Measurements from ENCODE around the gene PCDHGB7. TPM values are rescaled to one million over a fixed set of nuclear protein-coding genes. Genes with fewer than 3 reads are reported as not detected.
"Not testable (repeated sequence)": the region's sequence is repeated elsewhere in the genome, so short reads cannot be mapped to it uniquely, and the experiment has no call there.

PCDHGB7 gene
- total RNA-seq, 1 experiment from 2014 or later, result 0.48 TPM

GRCh38 chr5:141430332-141431113, 13.0 kb downstream of the PCDHGB7 start, which contains the start of gene PCDHGA12:
Gene PCDHGA12 (plus strand): TSS chr5:141430507. CDS start chr5:141430760, 253 bp downstream.
- peak; percentile 88 for DNase-seq (ENCODE audit: low read depth)

DNA sequence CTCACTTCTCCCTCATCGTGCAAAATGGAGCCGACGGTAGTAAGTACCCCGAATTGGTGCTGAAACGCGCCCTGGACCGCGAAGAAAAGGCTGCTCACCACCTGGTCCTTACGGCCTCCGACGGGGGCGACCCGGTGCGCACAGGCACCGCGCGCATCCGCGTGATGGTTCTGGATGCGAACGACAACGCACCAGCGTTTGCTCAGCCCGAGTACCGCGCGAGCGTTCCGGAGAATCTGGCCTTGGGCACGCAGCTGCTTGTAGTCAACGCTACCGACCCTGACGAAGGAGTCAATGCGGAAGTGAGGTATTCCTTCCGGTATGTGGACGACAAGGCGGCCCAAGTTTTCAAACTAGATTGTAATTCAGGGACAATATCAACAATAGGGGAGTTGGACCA, 13.8 kb downstream of the PCDHGB7 start:
- peak; percentile 19 for DNase-seq (ENCODE audit: low read depth)

GRCh38 chr5:141432308-141432707, 14.8 kb downstream of the PCDHGB7 start:
- DNase-seq (ENCODE audit: low read depth), result not testable (repeated sequence)

GRCh38 chr5:141432726-141433125, 15.2 kb downstream of the PCDHGB7 start:
- not testable (repeated sequence) for DNase-seq (ENCODE audit: low read depth)

DNA sequence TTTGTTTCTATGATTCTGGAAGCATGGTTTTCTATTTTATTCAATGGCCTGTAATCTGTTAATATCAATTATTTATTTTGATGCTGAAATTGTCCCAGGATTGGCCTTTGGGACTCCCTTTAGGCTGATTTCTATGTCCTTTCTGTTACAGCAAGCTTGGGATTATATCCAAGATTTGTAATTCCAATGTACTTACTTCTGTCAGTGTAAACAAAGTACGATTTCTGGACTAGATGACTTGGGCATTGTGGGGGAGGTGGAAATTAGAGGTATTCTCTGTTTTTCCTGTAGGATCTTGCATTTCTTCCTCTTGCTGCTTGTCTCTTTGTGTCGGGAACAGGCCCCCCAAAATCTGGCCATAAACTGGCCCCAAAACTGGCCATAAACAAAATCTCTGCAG, 16.5 kb downstream of the PCDHGB7 start:
- DNase-seq (ENCODE audit: low read depth), result no peak

DNA sequence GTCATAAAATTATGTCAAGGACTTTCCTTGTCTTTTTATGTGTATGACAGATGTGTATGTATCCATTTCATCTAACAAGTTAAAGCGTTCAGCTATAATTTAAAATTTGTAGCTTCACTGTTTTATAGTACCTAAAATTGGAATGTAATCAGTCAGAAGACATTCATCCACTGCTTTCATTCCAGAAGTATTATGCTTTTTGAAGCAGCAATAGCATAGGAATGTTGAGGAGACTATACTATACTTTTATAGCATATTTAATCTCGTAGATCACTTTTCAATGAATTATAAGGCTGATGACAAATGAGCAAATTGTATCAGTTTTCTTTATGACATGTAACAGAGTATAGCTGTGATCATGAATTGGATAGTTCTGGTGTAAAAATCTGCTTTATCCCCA, 19.7 kb downstream of the PCDHGB7 start:
- DNase-seq (ENCODE audit: low read depth), result no peak

- peak; percentile 32 for DNase-seq (ENCODE audit: low read depth)
Observed at GRCh38 chr5:141439411-141440141, 22.1 kb downstream of the PCDHGB7 start.

GRCh38 chr5:141440341-141440740, 22.9 kb downstream of the PCDHGB7 start:
- DNase-seq (ENCODE audit: low read depth), result no peak

DNA sequence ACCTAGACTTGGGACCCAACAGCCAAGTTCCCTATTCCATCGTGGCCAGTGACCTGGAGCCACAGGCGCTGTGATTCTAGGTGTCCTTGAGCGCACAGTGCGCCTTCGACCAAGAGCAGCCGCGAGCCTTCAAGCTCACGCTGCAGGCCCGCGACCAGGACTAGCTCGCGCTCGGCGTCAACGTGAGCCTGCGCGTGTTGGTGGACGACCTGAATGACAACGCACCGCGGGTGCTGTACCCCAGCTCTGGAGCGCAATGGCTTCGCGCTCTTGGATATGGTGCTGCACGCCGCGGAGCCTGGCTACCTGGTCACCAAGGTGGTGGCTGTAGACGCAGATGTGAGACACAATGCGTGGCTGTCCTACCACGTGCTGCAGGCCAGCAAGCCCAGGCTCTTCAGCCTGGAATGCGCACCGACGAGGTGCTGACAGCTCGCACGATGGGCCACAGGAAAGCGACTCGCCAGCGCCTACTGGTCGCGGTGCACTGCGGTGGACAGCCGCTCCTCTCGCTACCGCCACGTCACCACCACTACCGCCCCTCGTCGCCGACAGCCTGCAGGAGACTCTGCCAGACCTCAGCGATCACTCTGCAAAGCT, 24.2 kb downstream of the PCDHGB7 start:
- no peak for DNase-seq (ENCODE audit: low read depth)

- DNase-seq (ENCODE audit: low read depth), result peak; percentile 43
Observed at GRCh38 chr5:141465351-141465750, 47.9 kb downstream of the PCDHGB7 start.

Other genes with a start within 250 kb of the PCDHGB7 start
- 0.39 and 0.48 TPM in 2 replicates for gene PCDHB7, start 245.0 kb upstream of the PCDHGB7 start, total RNA-seq (2014; rRNA removed; shearing (Covaris generic))
- 0.10 and 0.12 TPM in 2 replicates for gene PCDHB8, start 239.9 kb upstream of the PCDHGB7 start, total RNA-seq (2014; rRNA removed; shearing (Covaris generic))
- 2.0 and 2.1 TPM in 2 replicates for gene PCDHB16, start 235.3 kb upstream of the PCDHGB7 start, total RNA-seq (2014; rRNA removed; shearing (Covaris generic))
- 0.10 and 0.24 TPM in 2 replicates for gene PCDHB9, start 230.5 kb upstream of the PCDHGB7 start, total RNA-seq (2014; rRNA removed; shearing (Covaris generic))
- 0.60 and 0.78 TPM in 2 replicates for gene PCDHB10, start 225.3 kb upstream of the PCDHGB7 start, total RNA-seq (2014; rRNA removed; shearing (Covaris generic))
- 0.12 and 0.20 TPM in 2 replicates for gene PCDHB11, start 218.1 kb upstream of the PCDHGB7 start, total RNA-seq (2014; rRNA removed; shearing (Covaris generic))
- 0.36 and 0.88 TPM in 2 replicates for gene PCDHB12, start 209.0 kb upstream of the PCDHGB7 start, total RNA-seq (2014; rRNA removed; shearing (Covaris generic))
- 2.5 and 2.6 TPM in 2 replicates for gene PCDHB13, start 203.8 kb upstream of the PCDHGB7 start, total RNA-seq (2014; rRNA removed; shearing (Covaris generic))
- gene PCDHB14, start 194.3 kb upstream of the PCDHGB7 start, total RNA-seq (2014; rRNA removed; shearing (Covaris generic)), result 0.72 and 0.88 TPM in 2 replicates
- gene PCDHB15, start 172.3 kb upstream of the PCDHGB7 start, total RNA-seq (2014; rRNA removed; shearing (Covaris generic)), result 1.6 and 2.0 TPM in 2 replicates
- 0.48 TPM in 1 of 2 replicates, not detected in the other for gene SLC25A2, start 113.6 kb upstream of the PCDHGB7 start, total RNA-seq (2014; rRNA removed; shearing (Covaris generic))
- gene TAF7, start 96.9 kb upstream of the PCDHGB7 start, total RNA-seq (2014; rRNA removed; shearing (Covaris generic)), result 36.0 and 50.9 TPM in 2 replicates
- gene PCDHGA1, start 87.2 kb upstream of the PCDHGB7 start, total RNA-seq (2014; rRNA removed; shearing (Covaris generic)), result 3.3 and 3.7 TPM in 2 replicates
- gene PCDHGA2, start 78.9 kb upstream of the PCDHGB7 start, total RNA-seq (2014; rRNA removed; shearing (Covaris generic)), result 6.8 and 7.0 TPM in 2 replicates
- gene PCDHGA3, start 73.8 kb upstream of the PCDHGB7 start, total RNA-seq (2014; rRNA removed; shearing (Covaris generic)), result 0.12 and 0.39 TPM in 2 replicates
- gene PCDHGB1, start 67.6 kb upstream of the PCDHGB7 start, total RNA-seq (2014; rRNA removed; shearing (Covaris generic)), result 10.6 and 10.9 TPM in 2 replicates
- 3.8 and 4.8 TPM in 2 replicates for gene PCDHGA4, start 62.7 kb upstream of the PCDHGB7 start, total RNA-seq (2014; rRNA removed; shearing (Covaris generic))
- 4.6 and 6.0 TPM in 2 replicates for gene PCDHGB2, start 57.7 kb upstream of the PCDHGB7 start, total RNA-seq (2014; rRNA removed; shearing (Covaris generic))
- 1.5 and 1.8 TPM in 2 replicates for gene PCDHGA5, start 53.5 kb upstream of the PCDHGB7 start, total RNA-seq (2014; rRNA removed; shearing (Covaris generic))
- 1.1 and 1.6 TPM in 2 replicates for gene PCDHGB3, start 47.4 kb upstream of the PCDHGB7 start, total RNA-seq (2014; rRNA removed; shearing (Covaris generic))
- gene PCDHGA6, start 43.8 kb upstream of the PCDHGB7 start, total RNA-seq (2014; rRNA removed; shearing (Covaris generic)), result 1.3 and 1.8 TPM in 2 replicates
- gene PCDHGA7, start 34.9 kb upstream of the PCDHGB7 start, total RNA-seq (2014; rRNA removed; shearing (Covaris generic)), result 4.6 and 5.5 TPM in 2 replicates
- 12.0 and 12.7 TPM in 2 replicates for gene PCDHGB4, start 30.0 kb upstream of the PCDHGB7 start, total RNA-seq (2014; rRNA removed; shearing (Covaris generic))
- 1.6 and 1.9 TPM in 2 replicates for gene PCDHGA8, start 25.0 kb upstream of the PCDHGB7 start, total RNA-seq (2014; rRNA removed; shearing (Covaris generic))
- 18.6 and 19.8 TPM in 2 replicates for gene PCDHGB5, start 19.7 kb upstream of the PCDHGB7 start, total RNA-seq (2014; rRNA removed; shearing (Covaris generic))
- 0.88 and 1.1 TPM in 2 replicates for gene PCDHGA9, start 14.9 kb upstream of the PCDHGB7 start, total RNA-seq (2014; rRNA removed; shearing (Covaris generic))
- gene PCDHGB6, start 9.7 kb upstream of the PCDHGB7 start, total RNA-seq (2014; rRNA removed; shearing (Covaris generic)), result 0.84 and 0.88 TPM in 2 replicates
- 0.78 and 0.84 TPM in 2 replicates for gene PCDHGA10, start 4.7 kb upstream of the PCDHGB7 start, total RNA-seq (2014; rRNA removed; shearing (Covaris generic))
- 7.0 and 8.1 TPM in 2 replicates for gene PCDHGA11, start 3.4 kb downstream of the PCDHGB7 start, total RNA-seq (2014; rRNA removed; shearing (Covaris generic))
- 19.9 and 23.5 TPM in 2 replicates for gene PCDHGA12, start 12.8 kb downstream of the PCDHGB7 start, total RNA-seq (2014; rRNA removed; shearing (Covaris generic))
- 75.6 and 81.8 TPM in 2 replicates for gene PCDHGC3, start 58.3 kb downstream of the PCDHGB7 start, total RNA-seq (2014; rRNA removed; shearing (Covaris generic))
- 0.78 and 1.1 TPM in 2 replicates for gene PCDHGC4, start 67.4 kb downstream of the PCDHGB7 start, total RNA-seq (2014; rRNA removed; shearing (Covaris generic))
- 1.1 and 1.2 TPM in 2 replicates for gene PCDHGC5, start 71.4 kb downstream of the PCDHGB7 start, total RNA-seq (2014; rRNA removed; shearing (Covaris generic))
- gene DIAPH1, start 201.3 kb downstream of the PCDHGB7 start, total RNA-seq (2014; rRNA removed; shearing (Covaris generic)), result 29.1 and 40.1 TPM in 2 replicates
- gene HDAC3, start 219.2 kb downstream of the PCDHGB7 start, total RNA-seq (2014; rRNA removed; shearing (Covaris generic)), result 43.9 and 52.4 TPM in 2 replicates
- gene RELL2, start 219.3 kb downstream of the PCDHGB7 start, total RNA-seq (2014; rRNA removed; shearing (Covaris generic)), result 2.8 and 5.2 TPM in 2 replicates
- gene FCHSD1, start 233.7 kb downstream of the PCDHGB7 start, total RNA-seq (2014; rRNA removed; shearing (Covaris generic)), result 8.5 and 11.1 TPM in 2 replicates